ENCODE measurements around the gene YJU2. TPM values are rescaled to one million over a fixed set of nuclear protein-coding genes. Genes with fewer than 3 reads are reported as not detected.
A peak's percentile ranks its signal among the peaks of the same experiment; 100 is the strongest.
"Not testable (repeated sequence)": the region's sequence is repeated elsewhere in the genome, so short reads cannot be mapped to it uniquely, and the experiment has no call there.

YJU2 gene
- total RNA-seq, 1 donor from 2014 or later, result 7.8 TPM

- DNase-seq (no peak), ATAC-seq (ENCODE audit: poor library complexity) (no peak)
- intact Hi-C loops (cut with DNase I), result no loop called here
Measured at GRCh38 chr19:4224470-4224869, 22.4 kb upstream of the YJU2 start.

DNA sequence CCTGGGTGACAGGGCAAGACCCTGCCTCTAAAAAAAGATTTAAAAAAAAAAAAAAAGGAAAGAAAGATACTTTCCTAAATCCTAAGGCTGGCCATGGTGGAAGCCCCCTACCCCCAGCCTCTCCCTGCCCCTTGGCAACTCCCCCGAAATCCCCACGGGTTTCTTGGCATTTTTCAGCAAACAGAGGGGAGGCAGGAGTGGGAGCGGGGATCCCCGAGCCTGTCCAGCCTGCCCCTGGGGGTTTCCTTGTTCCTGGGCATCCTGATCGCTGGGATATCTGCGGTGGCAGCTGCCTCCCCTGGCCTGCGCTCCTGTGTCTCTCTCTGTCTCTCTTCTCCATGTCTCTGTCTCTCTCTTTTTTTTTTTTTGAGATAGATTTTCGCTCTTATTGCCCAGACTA is 21.0 kb upstream of the YJU2 start:
- ATAC-seq (ENCODE audit: poor library complexity) (no peak), DNase-seq (no peak)
- intact Hi-C loops (cut with DNase I), result no loop called here

DNA sequence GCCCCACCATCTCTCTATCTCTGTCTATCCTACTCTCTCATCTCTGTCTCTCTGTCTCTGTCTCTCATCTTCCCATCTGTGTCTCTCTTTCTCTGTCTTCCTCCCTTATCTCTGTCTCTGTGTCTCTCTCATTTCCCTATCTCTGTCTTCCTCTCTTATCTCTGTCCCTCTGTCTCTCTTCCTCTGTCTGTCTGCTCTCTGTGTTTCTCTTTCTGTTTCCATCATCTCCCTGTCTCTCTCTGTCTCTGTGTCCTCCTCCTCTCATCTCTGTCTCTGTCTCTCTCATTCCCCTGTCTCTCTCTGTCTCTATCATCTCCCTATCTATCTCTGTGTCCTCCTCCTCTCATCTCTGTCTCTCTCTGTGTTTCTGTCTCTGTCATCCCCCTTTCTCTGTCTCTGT is 19.1 kb upstream of the YJU2 start:
- intact Hi-C loops (cut with DNase I), result no loop called here
- DNase-seq, result no peak
- no peak for ATAC-seq (ENCODE audit: poor library complexity)

DNA sequence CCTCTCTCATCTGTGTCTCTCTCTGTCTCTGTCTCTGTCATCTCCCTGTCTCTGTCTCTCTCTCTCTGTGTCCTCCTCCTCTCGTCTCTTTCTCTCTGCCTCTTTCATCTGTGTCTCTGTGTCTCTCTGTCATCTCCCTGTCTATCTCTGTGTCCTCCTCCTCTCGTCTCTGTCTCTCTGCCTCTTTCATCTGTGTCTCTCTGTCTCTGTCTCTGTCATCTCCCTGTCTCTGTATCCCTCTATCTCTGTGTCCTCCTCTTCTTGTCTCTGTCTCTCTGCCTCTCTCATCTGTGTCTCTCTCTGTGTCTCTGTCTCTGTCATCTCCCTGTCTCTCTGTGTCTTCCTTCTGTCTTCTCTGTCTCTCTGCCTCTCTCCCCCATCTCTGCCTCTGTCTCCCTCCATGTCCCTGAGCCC is 18.1 kb upstream of the YJU2 start:
- ATAC-seq (ENCODE audit: poor library complexity) (no peak), DNase-seq (no peak)
- intact Hi-C loops (cut with DNase I), result no loop called here

- ATAC-seq (ENCODE audit: poor library complexity), result peak; percentile 55
- peak; percentile 47 for DNase-seq
- intact Hi-C loops (cut with DNase I), result no loop called here
Measured at GRCh38 chr19:4229179-4229931, 17.5 kb upstream of the YJU2 start, which contains the start of gene EBI3. Gene EBI3 (plus strand): TSS chr19:4229523. CDS start chr19:4229551, 28 bp downstream.

DNA sequence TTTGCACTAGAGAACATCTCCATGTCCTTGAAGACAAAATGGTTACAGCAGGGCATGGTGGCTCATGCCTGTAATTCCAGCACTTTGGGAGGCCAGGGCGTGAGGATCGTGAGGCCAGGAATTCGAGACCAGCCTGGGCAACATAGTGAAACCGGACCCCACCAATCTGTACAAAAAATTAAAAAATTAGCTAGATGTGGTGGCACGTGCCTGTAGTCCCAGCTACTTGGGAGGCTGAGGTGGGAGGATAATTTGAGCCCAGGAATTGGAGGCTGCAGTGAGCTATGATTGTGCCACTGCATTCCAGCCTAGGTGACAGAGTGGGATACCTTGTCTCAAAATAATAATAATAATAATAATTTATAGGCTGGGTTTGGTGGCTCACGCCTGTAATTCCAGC is 16.6 kb upstream of the YJU2 start:
- intact Hi-C loops (cut with DNase I); DNase-seq; ATAC-seq (ENCODE audit: poor library complexity): not testable (repeated sequence)

DNA sequence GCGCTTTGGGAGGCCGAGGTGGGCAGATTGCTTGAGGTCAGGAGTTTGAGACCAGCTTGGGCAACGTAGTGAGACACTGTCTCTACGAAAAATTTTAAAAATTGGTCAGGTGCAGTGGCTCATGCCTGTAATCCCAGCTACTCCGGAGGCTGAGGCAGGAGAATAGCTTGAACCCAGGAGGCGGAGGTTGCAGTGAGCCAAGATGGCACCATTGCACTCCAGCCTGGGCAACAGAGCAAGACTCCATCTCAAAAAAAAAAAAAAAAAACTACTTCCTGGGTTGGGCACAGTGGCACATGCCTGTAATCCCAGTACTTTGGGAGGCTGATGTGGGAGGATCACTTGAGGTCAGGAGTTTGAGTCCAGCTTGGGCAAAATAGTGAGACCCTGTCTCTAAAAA is 15.4 kb upstream of the YJU2 start:
- intact Hi-C loops (cut with DNase I); DNase-seq; ATAC-seq (ENCODE audit: poor library complexity): not testable (repeated sequence)

DNA sequence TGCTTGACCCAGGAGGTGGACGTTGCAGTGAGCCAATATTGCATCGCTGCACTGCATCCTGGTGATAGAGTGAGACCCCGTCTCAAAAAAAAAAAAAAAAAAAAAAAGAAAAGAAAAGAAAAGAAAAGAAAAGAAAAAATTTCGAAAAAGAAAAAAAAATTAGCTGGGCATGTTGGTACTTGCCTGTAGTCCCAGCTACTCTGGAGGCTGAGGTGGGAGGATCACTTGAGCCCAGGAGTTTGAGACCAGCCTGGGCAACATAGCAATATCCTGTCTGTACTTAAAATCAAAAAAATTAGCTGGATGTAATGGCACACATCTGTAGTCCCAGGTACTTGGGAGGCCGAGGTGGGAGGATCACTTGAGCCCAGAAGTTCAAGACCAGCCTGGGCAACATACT is 14.7 kb upstream of the YJU2 start:
- intact Hi-C loops (cut with DNase I); ATAC-seq (ENCODE audit: poor library complexity); DNase-seq: not testable (repeated sequence)

DNA sequence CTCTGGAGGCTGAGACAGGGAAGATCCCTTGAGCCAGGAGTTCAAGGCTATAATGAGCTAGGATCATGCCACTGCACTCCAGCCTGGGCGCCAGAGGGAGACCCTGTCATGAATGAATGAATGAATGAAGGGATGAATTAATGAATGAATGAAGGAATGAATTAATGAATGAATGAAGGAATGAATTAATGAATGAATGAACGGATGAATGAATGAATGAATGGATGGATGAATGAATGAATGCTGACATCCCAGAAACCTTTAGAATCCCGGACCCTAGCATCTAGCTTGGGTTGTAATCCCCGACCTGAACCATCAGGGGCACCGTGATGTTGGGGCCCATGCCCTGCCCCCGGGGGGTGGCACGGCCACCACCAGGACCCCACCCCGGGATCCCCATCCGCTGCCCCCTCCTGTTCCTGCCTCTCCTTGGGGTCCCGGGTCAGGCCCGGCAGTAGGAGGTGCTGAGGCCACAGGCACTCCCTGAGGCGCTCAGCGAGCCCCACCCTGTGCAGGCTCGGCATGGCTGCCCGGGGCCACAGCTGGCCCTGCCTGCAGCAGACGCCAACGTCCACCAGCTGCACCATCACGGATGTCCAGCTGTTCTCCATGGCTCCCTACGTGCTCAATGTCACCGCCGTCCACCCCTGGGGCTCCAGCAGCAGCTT is 14.1 kb upstream of the YJU2 start:
- no peak for DNase-seq
- ATAC-seq (ENCODE audit: poor library complexity), result peak; percentile 13
- intact Hi-C loops (cut with DNase I), result no loop called here

GRCh38 chr19:4233282-4233853 is 13.5 kb upstream of the YJU2 start:
- intact Hi-C loops (cut with DNase I), result no loop called here
- DNase-seq, result peak; percentile 65
- ATAC-seq (ENCODE audit: poor library complexity), result peak; percentile 50

GRCh38 chr19:4234142-4234861 is 12.6 kb upstream of the YJU2 start:
- DNase-seq (no peak), ATAC-seq (ENCODE audit: poor library complexity) (no peak)
- intact Hi-C loops (cut with DNase I), result no loop called here

DNA sequence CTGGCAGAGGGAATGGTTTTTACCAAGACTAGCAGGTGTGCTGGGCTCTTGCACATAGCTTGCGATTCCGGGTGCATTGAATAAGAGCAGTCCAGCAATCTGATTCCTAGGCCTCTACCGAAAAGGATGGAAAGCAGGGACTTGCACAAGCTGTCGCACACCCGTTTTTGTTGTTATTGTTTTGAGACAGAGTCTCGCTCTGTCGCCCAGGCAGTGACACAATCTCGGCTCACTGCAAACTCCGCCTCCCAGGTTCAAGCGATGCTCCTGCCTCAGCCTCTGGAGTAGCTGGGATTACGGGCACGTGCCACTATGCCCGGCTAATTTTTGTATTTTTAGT is 12.0 kb upstream of the YJU2 start:
- intact Hi-C loops (cut with DNase I), result no loop called here
- ATAC-seq (ENCODE audit: poor library complexity) (no peak), DNase-seq (no peak)

DNA sequence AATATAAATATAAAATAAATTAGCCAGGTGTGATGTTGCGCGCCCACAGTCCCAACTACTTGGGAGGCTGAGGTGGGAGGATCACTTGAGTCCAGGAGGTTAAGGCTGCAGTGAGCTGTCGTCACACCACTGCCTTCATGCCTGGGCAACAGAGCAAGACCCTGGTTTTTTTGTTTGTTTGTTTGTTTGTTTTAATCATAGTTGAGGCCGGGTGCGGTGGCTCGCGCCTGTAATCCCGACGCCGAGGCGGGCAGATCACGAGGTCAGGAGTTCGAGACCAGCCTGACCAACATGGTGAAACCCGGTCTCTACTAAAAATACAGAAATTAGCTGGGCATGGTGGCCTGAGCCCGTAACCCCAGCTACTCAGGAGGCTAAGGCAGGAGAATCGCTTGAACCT is 9.4 kb upstream of the YJU2 start:
- intact Hi-C loops (cut with DNase I); DNase-seq; ATAC-seq (ENCODE audit: poor library complexity): not testable (repeated sequence)

- DNase-seq, result no peak
- ATAC-seq (ENCODE audit: poor library complexity), result no peak
- intact Hi-C loops (cut with DNase I), result no loop called here
Measured at GRCh38 chr19:4238831-4239230, 8.0 kb upstream of the YJU2 start.

DNA sequence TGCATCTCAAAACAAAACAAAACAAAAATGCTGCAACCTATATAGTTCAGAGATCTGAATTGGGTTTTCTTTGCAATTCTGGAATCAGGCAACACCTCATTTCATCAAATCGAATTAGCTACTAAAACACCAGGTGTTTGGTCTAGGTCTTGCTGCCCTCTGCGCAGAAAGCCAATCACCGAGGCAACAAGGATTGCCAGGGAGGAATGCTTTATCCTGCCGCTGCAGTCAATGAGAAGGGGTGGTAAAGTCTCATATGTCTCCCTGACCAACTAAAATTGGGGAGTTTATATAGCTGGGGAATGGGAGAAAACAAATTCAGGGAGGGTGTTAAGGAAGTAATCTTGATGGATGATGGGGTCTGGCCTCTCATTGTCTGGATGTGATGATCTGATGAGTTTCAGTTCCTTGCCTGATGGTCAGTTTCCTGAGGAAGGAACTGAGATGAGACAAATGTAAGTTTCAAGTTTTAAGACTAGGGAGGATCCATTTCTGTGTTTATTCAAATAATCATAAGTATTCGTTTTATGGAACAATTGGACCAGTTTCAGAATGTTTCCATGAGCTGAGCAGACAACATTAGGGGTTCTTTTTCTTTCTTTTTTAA is 5.0 kb upstream of the YJU2 start:
- no peak for DNase-seq
- no peak for ATAC-seq (ENCODE audit: poor library complexity)
- intact Hi-C loops (cut with DNase I), result no loop called here

- ATAC-seq (ENCODE audit: poor library complexity); intact Hi-C loops (cut with DNase I); DNase-seq: not testable (repeated sequence)
Measured at GRCh38 chr19:4245938-4246337, 942 bp upstream of the YJU2 start.

GRCh38 chr19:4256563-4256962 is 9.7 kb downstream of the YJU2 start:
- no peak for ATAC-seq (ENCODE audit: poor library complexity)
- intact Hi-C loops (cut with DNase I), result no loop called here
- DNase-seq, result no peak

GRCh38 chr19:4257025-4257424 is 10.1 kb downstream of the YJU2 start:
- ATAC-seq (ENCODE audit: poor library complexity), result no peak
- intact Hi-C loops (cut with DNase I), result no loop called here
- DNase-seq, result no peak

DNA sequence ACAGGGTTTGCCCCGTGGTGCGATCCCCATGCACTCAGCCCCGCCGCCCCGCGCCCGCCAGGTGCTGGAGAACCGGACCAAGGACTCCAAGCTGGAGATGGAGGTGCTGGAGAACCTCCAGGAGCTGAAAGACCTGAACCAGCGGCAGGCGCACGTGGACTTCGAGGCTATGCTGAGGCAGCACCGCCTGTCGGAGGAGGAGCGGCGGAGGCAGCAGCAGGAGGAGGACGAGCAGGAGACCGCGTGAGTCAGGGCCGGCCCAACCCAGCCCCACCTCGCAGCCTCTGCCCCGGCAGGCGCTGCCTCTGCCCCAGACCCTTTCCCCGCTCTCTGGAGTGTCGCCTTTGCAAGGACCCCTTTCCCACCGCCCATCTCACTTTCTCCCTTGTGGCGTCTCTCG is 11.3 kb downstream of the YJU2 start:
- no peak for ATAC-seq (ENCODE audit: poor library complexity)
- intact Hi-C loops (cut with DNase I), result no loop called here
- DNase-seq, result no peak
